Brain microvascular endothelial cell (primary cell): ENCODE data around the gene AURKA.

Source experiments
- DNase-seq: peaks from one replicate; pipeline ENCODE4 v3.0.0-alpha.2; 2020
- H3K27ac ChIP-seq: fragments of 250-450 bp; sonication (Bioruptor Pico); 2 replicates; pipeline ENCODE4 v1.5.1; 2020; ENCODE audit warnings: mild to moderate bottlenecking, moderate library complexity
- H3K27me3 ChIP-seq: fragments of 250-450 bp; sonication (Bioruptor Pico); replicated peaks from 2 replicates; pipeline ENCODE4 v1.5.1; 2020; ENCODE audit warnings: mild to moderate bottlenecking
- H3K36me3 ChIP-seq: fragments of 250-450 bp; sonication (Bioruptor Pico); replicated peaks from 2 replicates; pipeline ENCODE4 v1.5.1; 2020; ENCODE audit warnings: mild to moderate bottlenecking
- H3K4me3 ChIP-seq: 2 replicates; pipeline ENCODE4 v1.5.1; 2011; ENCODE audit warnings: low read depth, mild to moderate bottlenecking, control low read depth, low read length, moderate library complexity
- CTCF ChIP-seq: IDR thresholded peaks from 2 replicates; pipeline ENCODE4 v1.5.1; 2011; ENCODE audit warnings: low read depth, mild to moderate bottlenecking, moderate library complexity, low read length, control low read depth, inconsistent platforms; ENCODE audit errors: missing control alignments
- in situ Hi-C: cut with HindIII; loops from 2 replicates; pipeline ENCODE4 v1.10.0; 2017; ENCODE audit warnings: low sequenced_read_pairs, low pct_ligation_motif_present

AURKA gene

GRCh38 chr20:56388882-56389281, 3.1 kb downstream of the AURKA start:
- no peak for DNase-seq
- Histone ChIP-seq H3K27ac (no peak overlapping the region), H3K36me3 (no peaks in the 10 kb centered on the region), H3K4me3 (no peak overlapping the region), H3K27me3 (no peaks in the 10 kb centered on the region)
- in situ Hi-C loops: no loop called here
- no peak for TF ChIP-seq CTCF

GRCh38 chr20:56386219-56386618, 5.8 kb downstream of the AURKA start:
- DNase-seq: no peak

GRCh38 chr20:56385130-56385529, 6.9 kb downstream of the AURKA start:
- no peak overlapping the region for H3K27ac ChIP-seq
- no peaks in the 10 kb centered on the region for H3K27me3 ChIP-seq
- no peak for TF ChIP-seq CTCF
- no peak overlapping the region for H3K4me3 ChIP-seq
- H3K36me3 ChIP-seq: peaks cover 2% of the 10 kb centered on the region
- in situ Hi-C loops: no loop called here
- DNase-seq: no peak

More at GRCh38 chr20:56386219-56386618, 5.8 kb downstream of the AURKA start:
- no peak for TF ChIP-seq CTCF
- Histone ChIP-seq H3K27me3 (no peaks in the 10 kb centered on the region), H3K36me3 (peaks cover 1% of the 10 kb centered on the region), H3K4me3 (no peak overlapping the region), H3K27ac (no peak overlapping the region)
- in situ Hi-C loops: no loop called here

- TF ChIP-seq CTCF: no peak
- Histone ChIP-seq H3K36me3 (peaks cover 2% of the 10 kb centered on the region), H3K4me3 (no peak overlapping the region), H3K27ac (no peak overlapping the region), H3K27me3 (no peaks in the 10 kb centered on the region)
- DNase-seq: no peak
- in situ Hi-C loops: no loop called here
Observed at GRCh38 chr20:56383334-56383733, 8.7 kb downstream of the AURKA start.

GRCh38 chr20:56382696-56383095, 9.3 kb downstream of the AURKA start:
- no peak overlapping the region for H3K27ac ChIP-seq
- H3K27me3 ChIP-seq: no peaks in the 10 kb centered on the region
- H3K4me3 ChIP-seq: no peak overlapping the region
- H3K36me3 ChIP-seq: peaks cover 2% of the 10 kb centered on the region
- no peak for DNase-seq
- in situ Hi-C loops: no loop called here
- TF ChIP-seq CTCF: no peak

GRCh38 chr20:56381501-56381900, 10.5 kb downstream of the AURKA start:
- no peak for DNase-seq
- no peak for TF ChIP-seq CTCF
- in situ Hi-C loops: no loop called here
- H3K4me3 ChIP-seq: no peak overlapping the region
- H3K36me3 ChIP-seq: peaks cover 2% of the 10 kb centered on the region
- H3K27me3 ChIP-seq: no peaks in the 10 kb centered on the region
- no peak overlapping the region for H3K27ac ChIP-seq
